Fibroblast of the aortic adventitia (primary cell): ENCODE data around the gene FBN2. TPM values are rescaled to one million over a fixed set of nuclear protein-coding genes. Genes with fewer than 3 reads are reported as not detected.
"Not testable (repeated sequence)": the region's sequence is repeated elsewhere in the genome, so short reads cannot be mapped to it uniquely, and the experiment has no call there.

Experiments used
- DNase-seq: peaks from one replicate; pipeline ENCODE4 v3.0.0-alpha.2; 2010; ENCODE audit warnings: low read depth
- H3K4me3 ChIP-seq: 2 replicates; pipeline ENCODE4 v1.5.1; 2011; ENCODE audit warnings: low read depth, mild to moderate bottlenecking, control low read depth, low read length, moderate library complexity
- total RNA-seq: library from RNA; depleted of rRNA; stranded (reverse); fragments of >200 nt; gene quantifications from 2 replicates; pipeline ENCODE4 v1.2.3, GENCODE V29; 2012; ENCODE audit warnings: low replicate concordance
- TF ChIP-seq, protein P1 (sequence below): IDR thresholded peaks from 2 replicates; pipeline ENCODE4 v1.5.1; 2011; ENCODE audit warnings: mild to moderate bottlenecking, low read length, control low read depth, inconsistent platforms; ENCODE audit not compliant: insufficient read depth

Gene FBN2
- total RNA-seq, 1 donor = 19.8 TPM

DNA sequence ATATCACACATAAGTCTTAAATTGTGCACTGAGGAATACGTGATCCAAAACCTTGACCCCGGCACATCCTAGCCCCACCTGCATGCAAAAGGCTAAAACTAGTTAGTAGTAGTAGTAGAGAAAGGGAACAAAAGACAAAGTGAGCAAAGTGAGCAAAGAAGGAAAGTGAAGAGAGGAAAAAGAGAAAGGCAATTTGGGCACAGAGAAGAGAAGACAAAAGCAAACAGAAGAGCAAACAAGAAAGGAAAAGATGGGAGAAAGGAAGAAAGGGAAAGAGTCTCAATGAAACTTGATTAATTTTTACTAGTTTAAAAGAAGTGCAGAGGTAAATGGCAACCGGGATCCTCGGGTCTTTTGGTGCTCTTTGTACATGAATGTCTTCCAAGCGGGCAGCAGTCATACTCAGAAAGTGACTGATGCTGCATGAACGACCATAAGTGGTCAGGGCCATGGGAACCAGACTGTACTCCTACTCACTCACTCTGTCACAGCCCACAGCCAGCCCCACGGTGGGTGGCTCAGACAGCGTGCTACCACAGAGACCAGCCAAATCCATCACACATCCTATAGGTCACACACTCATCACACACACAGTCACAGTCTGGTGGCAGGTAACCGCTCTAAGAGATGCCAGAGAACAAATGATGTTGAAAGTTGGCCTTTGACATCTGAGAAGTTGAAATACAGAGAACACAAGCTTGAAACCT is 203.9 kb downstream of the FBN2 start:
- no peak overlapping the region for H3K4me3 ChIP-seq
- no peak for DNase-seq
- TF ChIP-seq, protein P1, sequence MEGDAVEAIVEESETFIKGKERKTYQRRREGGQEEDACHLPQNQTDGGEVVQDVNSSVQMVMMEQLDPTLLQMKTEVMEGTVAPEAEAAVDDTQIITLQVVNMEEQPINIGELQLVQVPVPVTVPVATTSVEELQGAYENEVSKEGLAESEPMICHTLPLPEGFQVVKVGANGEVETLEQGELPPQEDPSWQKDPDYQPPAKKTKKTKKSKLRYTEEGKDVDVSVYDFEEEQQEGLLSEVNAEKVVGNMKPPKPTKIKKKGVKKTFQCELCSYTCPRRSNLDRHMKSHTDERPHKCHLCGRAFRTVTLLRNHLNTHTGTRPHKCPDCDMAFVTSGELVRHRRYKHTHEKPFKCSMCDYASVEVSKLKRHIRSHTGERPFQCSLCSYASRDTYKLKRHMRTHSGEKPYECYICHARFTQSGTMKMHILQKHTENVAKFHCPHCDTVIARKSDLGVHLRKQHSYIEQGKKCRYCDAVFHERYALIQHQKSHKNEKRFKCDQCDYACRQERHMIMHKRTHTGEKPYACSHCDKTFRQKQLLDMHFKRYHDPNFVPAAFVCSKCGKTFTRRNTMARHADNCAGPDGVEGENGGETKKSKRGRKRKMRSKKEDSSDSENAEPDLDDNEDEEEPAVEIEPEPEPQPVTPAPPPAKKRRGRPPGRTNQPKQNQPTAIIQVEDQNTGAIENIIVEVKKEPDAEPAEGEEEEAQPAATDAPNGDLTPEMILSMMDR = no peak

DNA sequence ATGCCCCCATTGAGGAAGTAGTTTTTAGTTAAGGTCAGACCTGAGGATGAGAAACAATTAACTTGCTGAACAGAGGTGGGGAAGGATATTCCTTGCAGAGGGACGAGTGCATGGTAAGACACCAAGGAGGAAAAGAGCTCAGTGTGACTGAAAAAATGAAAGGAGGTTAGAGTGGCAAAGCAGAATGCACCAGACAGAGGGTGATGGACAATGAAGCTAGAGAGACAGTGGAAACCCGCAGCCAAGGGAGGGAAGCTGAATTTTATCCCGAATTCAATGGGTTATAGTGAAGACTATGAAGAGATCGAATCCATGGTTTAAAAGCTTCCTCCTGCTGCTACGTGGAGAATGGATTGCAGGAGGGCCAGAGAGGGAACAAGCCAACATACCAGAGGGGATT is 206.8 kb downstream of the FBN2 start:
- DNase-seq = no peak
- TF ChIP-seq, protein P1 = no peak
- no peak overlapping the region for H3K4me3 ChIP-seq

DNA sequence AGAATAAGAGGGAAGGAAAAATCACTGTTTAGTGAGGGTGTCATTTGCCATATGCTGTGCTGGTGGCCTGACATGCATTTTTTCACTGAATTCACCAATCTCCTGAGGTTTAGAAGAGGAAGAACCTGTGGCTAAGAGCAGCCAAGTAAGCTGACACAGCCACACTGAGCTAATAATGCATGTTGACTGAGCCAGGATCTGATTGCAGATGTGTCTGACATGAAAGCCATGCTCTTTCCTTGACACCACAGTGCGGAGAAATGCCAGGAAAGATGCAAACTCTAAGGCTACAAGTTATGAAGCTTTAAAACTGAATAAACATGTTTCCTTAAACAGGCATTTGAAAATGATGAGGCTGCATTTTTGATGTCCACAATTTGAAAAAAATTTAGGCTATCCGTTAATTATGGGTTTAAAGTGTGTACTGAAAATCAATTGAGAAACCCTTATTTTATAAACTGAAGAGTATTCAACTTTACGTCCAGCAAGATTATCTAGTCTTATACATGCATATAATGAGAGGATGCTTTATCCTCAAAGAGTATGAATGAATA is 208.6 kb downstream of the FBN2 start:
- H3K4me3 ChIP-seq = no peak overlapping the region
- TF ChIP-seq, protein P1 = no peak
- no peak for DNase-seq

DNA sequence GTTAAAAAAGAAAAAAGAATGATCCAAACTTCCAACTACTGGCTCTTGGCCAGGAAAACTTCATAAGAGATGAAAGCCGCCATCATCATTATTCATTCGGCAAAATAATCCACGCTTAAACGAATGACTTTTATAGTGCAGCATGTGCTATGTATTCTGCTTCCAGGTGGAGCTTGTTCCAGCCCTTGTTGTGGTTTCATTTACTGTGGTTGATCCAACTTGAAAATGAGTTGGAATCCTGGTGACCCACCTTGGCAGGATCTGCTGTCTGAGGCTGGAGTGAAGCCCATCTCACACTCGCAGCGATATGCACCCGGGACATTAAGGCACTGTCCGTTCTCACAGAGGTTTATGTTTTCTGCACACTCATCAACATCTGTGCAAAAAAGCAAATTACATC is 209.6 kb downstream of the FBN2 start:
- peak; percentile 7 for DNase-seq
- TF ChIP-seq, protein P1 = no peak
- no peak overlapping the region for H3K4me3 ChIP-seq

DNA sequence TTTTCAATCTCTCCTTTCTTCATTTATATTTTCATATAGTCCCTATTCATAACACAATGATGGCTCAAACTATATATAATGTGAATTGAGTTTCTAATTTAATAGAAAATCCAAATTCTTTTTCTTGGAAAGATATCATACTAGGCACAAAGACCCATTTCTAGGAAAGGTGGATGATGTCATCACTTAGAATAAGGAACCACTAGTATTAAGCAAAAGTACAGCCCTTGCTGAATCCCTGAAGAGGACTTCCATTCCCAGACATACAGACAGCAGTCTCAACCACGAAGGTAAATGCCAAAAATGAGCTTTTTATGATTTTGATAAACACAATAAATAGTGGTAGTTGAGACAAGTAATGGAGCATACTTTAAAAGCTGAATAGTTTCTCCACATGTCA is 210.0 kb downstream of the FBN2 start:
- TF ChIP-seq, protein P1 = no peak
- H3K4me3 ChIP-seq = no peak overlapping the region
- DNase-seq = no peak

DNA sequence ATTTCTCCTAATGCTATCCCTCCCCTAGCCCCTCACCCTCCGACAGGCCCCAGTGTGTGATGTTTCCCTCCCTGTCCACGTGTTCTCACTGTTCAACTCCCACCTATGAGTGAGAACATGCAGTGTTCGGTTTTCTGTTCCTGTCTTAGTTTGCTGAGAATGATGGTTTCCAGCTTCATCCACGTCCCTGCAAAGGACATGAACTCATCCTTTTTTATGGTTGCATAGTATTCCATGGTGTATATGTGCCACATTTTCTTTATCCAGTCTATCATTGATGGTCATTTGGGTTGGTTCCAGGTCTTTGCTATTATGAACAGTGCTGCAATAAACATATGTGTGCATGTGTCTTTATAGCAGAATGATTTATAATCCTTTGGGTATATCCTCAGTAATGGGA is 216.6 kb downstream of the FBN2 start:
- H3K4me3 ChIP-seq = not testable (repeated sequence)

DNA sequence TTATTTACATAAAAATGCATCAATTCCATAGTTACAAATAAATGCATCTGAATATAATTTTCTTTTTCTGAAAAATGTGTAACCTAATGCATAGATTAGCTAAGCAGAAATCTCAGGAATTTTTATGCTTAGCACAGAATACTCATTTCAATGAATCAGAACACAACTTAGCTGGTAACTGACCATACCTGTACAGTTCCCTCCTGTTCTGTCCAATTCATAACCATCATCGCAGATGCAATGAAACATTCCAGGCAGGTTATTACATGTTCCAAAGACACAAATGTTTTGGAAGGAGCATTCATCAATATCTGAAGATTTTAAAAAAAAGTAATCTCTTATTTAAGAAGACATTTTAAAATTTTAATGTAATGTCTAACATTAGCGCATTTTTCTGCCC is 219.4 kb downstream of the FBN2 start:
- H3K4me3 ChIP-seq = no peak overlapping the region
- no peak for DNase-seq
- TF ChIP-seq, protein P1 = no peak

More for the DNA sequence above, 216.6 kb downstream of the FBN2 start:
- DNase-seq = not testable (repeated sequence)
